ENCODE data around the gene ADAMTS2.

ADAMTS2 gene

DNA sequence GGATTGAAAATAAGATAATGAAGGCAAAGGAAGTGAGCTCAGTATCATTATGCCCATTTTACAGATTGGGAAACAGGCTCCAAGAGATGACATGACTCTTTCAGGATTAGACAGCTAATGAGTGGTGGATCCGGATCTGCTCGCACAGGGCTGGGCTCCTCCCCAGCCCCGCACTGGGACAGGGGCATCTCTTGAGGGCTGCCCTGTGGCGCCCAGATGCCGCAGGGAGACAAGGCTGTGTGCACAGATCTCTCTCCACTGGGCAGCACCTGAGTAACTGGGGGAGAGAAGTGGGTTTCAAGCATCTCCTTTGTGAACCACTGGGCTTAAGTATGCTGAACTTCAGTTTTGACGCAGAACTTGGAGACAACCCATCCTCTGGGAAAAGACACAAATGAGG lies 43.9 kb downstream of the ADAMTS2 start:
- DNase-seq (ENCODE audit: extremely low read depth, low read depth), result no peak
- TF ChIP-seq, protein P1, sequence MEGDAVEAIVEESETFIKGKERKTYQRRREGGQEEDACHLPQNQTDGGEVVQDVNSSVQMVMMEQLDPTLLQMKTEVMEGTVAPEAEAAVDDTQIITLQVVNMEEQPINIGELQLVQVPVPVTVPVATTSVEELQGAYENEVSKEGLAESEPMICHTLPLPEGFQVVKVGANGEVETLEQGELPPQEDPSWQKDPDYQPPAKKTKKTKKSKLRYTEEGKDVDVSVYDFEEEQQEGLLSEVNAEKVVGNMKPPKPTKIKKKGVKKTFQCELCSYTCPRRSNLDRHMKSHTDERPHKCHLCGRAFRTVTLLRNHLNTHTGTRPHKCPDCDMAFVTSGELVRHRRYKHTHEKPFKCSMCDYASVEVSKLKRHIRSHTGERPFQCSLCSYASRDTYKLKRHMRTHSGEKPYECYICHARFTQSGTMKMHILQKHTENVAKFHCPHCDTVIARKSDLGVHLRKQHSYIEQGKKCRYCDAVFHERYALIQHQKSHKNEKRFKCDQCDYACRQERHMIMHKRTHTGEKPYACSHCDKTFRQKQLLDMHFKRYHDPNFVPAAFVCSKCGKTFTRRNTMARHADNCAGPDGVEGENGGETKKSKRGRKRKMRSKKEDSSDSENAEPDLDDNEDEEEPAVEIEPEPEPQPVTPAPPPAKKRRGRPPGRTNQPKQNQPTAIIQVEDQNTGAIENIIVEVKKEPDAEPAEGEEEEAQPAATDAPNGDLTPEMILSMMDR (IDR thresholded peaks at IDR 0.05; ENCODE audit: low read depth, low read length, missing control alignments), result no peak
- H3K4me3 ChIP-seq (replicated peaks; ENCODE audit: low read depth, low read length), result no peak overlapping the region

DNA sequence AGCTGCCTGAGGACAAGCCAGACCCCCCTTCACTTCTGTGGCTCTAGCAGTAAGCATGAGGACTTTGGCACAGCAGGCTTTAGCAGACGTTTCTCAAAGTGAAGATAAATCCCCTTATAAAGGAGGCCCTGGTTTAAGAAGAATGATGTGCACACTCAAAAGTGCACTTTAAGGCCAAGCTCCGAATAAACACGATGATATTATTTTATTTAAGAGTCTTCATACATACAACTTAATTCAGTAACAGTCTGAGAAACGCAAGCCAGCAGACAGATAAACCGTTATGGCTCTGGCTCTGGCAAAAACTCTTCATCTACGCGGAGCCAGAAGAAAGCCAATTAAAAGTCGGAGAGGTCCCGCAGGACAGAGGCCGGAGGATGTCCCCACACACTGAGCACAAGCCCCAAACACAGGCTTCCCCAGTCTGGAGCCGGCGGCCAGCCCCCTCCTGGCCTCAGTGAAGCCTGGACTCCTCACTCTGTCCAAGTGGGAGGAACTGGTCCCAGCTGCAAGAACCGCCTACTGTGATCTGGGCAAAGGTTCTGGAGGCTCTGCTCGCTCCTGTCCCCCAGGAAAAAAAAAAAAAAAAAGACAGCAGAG lies 44.6 kb downstream of the ADAMTS2 start:
- no peak overlapping the region for H3K4me3 ChIP-seq (replicated peaks; ENCODE audit: low read depth, low read length)
- TF ChIP-seq, protein P1 (IDR thresholded peaks at IDR 0.05; ENCODE audit: low read depth, low read length, missing control alignments), result no peak
- DNase-seq (ENCODE audit: extremely low read depth, low read depth), result no peak

DNA sequence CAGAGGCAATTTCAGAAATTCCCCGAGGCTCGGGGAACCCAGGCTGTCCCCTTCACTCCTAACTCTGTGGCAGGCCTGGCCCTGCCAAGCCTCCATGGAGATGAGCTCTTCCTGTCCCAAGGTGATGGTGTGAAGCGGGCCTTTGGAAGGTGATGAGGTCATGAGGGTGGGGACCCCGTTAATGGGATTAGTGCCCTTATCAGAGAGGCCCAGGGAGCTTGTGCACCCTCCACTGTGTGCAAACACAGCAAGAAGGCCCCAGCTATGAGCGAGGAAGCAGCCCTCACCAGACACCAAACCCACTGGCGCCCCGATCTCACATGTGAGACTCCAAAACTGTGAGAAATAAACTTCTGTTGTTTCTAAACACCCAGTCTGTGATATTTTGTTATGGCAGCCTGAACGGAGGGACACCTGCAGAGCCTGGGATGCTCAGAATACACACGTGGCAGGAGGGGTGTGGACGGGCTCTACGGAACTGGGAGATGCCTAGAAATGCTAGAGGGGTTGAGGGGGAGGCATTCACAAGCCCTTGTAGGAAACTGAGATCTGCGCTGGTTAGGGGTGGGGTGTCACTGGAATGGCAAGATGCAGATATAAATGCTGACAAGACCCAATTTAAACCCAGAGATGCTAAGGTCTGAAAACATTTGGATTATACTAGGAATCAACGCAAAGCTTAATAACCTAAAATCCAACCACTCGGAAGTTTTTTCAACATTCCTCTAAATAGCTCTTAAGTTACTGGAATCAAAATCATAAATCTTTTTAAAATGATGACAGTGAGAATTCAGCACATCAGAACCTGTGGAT lies 46.9 kb downstream of the ADAMTS2 start:
- H3K4me3 ChIP-seq (replicated peaks; ENCODE audit: low read depth, low read length), result no peak overlapping the region
- no peak for DNase-seq (ENCODE audit: extremely low read depth, low read depth)

DNA sequence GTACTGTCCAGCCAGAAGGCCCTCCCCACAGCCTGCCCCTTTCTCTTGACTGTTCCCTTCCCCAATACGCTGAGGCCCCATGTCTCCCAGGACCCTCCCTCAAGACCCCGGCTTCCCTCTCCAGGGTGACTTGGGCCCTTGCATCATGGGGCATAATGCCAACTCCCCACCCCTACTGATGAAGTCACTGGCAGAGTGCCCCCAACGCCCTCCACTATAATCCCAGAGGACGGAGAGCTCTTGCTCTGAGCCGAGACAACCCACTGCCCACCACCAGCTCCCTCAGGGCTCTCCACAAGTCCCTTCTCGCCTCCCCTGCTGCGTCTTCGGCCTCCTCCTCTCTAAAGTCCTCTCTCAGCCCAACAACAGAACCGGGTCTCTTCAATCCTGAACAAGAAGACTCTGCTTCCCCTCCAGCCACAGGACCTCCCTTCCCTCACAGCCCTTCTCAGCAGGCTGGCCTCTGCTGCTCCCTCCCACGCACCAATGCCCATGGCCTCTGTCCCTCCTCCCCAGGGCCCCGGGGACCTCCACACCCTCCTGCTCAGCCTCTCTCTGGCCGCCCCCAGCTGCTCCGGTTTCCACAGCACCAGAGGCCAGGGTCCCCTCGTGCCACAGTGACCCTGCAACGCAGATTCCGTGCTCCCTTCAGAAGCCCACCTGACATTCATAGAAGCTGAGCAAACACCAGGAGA lies 47.6 kb downstream of the ADAMTS2 start:
- TF ChIP-seq, protein P1 (IDR thresholded peaks at IDR 0.05; ENCODE audit: low read depth, low read length, missing control alignments), result no peak
- H3K4me3 ChIP-seq (replicated peaks; ENCODE audit: low read depth, low read length), result no peak overlapping the region
- DNase-seq (ENCODE audit: extremely low read depth, low read depth), result no peak

More for the DNA sequence above, 46.9 kb downstream of the ADAMTS2 start:
- TF ChIP-seq, protein P1 (IDR thresholded peaks at IDR 0.05; ENCODE audit: low read depth, low read length, missing control alignments), result no peak

DNA sequence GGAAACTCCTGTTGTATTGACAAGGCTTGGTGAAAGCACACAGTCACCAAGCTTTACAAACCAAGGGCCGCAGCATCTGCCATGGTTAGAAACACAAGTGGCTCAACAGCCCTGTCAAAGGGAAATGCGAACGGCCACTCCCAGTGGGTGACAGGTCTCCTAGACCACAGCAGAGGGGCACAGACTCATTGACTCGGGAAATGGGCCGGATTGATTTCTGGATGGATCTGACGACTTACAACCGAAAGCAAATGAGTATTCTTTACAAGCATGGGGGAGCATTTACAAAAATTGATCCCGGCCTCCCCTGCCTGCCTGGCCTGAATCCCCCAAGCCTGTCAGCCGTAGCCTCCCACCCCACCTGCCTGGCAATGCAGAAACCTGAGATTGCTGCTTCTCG lies 48.2 kb downstream of the ADAMTS2 start:
- TF ChIP-seq, protein P1 (IDR thresholded peaks at IDR 0.05; ENCODE audit: low read depth, low read length, missing control alignments), result no peak
- no peak for DNase-seq (ENCODE audit: extremely low read depth, low read depth)
- no peak overlapping the region for H3K4me3 ChIP-seq (replicated peaks; ENCODE audit: low read depth, low read length)

DNA sequence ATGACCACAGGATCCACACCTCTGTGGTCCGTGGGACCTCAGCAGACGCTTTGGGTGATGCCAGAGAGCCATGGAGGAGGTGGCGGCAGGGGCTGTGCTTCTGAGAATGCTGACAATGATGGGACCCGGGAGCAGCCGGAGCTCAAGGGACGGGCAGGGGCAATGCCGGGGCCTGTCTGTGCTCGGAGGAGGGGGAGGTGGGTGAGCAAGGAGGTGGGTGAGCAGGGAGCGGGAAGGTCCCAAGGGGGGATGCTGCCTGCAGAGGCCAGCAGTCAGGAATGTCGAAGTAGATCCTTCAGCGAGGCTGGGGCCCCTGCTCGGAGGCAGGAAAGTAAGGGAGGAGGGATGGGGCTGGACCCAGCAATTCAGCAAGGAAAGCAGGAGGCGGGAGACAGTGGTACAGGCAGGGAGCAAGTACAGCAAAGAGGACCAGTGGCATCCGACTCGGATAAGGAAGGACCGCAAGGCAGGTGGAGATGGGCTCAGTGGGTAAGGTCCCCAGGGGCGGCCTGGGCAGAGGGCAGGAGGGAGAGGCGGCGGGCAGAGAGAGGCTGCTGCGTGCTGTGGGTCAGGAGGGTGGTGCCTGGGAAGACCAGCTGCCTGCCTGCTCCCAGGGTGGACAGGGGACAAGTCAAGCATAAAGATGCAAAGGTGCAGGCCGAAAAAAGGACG lies 49.0 kb downstream of the ADAMTS2 start:
- DNase-seq (ENCODE audit: extremely low read depth, low read depth), result no peak
- TF ChIP-seq, protein P1 (IDR thresholded peaks at IDR 0.05; ENCODE audit: low read depth, low read length, missing control alignments), result no peak
- no peak overlapping the region for H3K4me3 ChIP-seq (replicated peaks; ENCODE audit: low read depth, low read length)
